Activated naive CD4-positive, alpha-beta T cell treated with anti-CD3 and anti-CD28 coated beads, Interleukin-2, amount 50 U/mL, for 16 hours (primary cell): Measurements from ENCODE around the gene SFMBT1.
A peak's percentile ranks its signal among the peaks of the same experiment; 100 is the strongest.

ENCODE experiments used
- DNase-seq: peaks from one replicate; pipeline ENCODE4 v3.0.0-alpha.2; 2020

The SFMBT1 gene

GRCh38 chr3:52910823-52911222 lies 135.1 kb downstream of the SFMBT1 start:
- no peak for DNase-seq

GRCh38 chr3:52907497-52907896 lies 138.4 kb downstream of the SFMBT1 start:
- DNase-seq, result no peak

GRCh38 chr3:52904552-52904951 lies 141.3 kb downstream of the SFMBT1 start:
- no peak for DNase-seq

- no peak for DNase-seq
Observed at GRCh38 chr3:52904000-52904399, 141.9 kb downstream of the SFMBT1 start.

- peak; percentile 89 for DNase-seq
Observed at GRCh38 chr3:52897130-52898122, 148.4 kb downstream of the SFMBT1 start, which contains the start of gene STIMATE. TSS of gene STIMATE (minus strand) at chr3:52897548. CDS start at chr3:52897450, 98 bp downstream.

- no peak for DNase-seq
Observed at GRCh38 chr3:52896613-52897012, 149.3 kb downstream of the SFMBT1 start.

- DNase-seq, result no peak
Observed at GRCh38 chr3:52896151-52896550, 149.7 kb downstream of the SFMBT1 start.

- no peak for DNase-seq
Observed at GRCh38 chr3:52895418-52895817, 150.5 kb downstream of the SFMBT1 start.

GRCh38 chr3:52894756-52895155 lies 151.1 kb downstream of the SFMBT1 start:
- DNase-seq, result no peak

GRCh38 chr3:52893723-52894122 lies 152.2 kb downstream of the SFMBT1 start:
- DNase-seq, result no peak

GRCh38 chr3:52892625-52893311 lies 153.1 kb downstream of the SFMBT1 start:
- no peak for DNase-seq

GRCh38 chr3:52892290-52892624 lies 153.6 kb downstream of the SFMBT1 start:
- no peak for DNase-seq

- no peak for DNase-seq
Observed at GRCh38 chr3:52891615-52892081, 154.2 kb downstream of the SFMBT1 start.

GRCh38 chr3:52891164-52891563 lies 154.7 kb downstream of the SFMBT1 start:
- DNase-seq, result no peak

GRCh38 chr3:52890735-52891134 lies 155.1 kb downstream of the SFMBT1 start:
- no peak for DNase-seq

- DNase-seq, result no peak
Observed at GRCh38 chr3:52889901-52890300, 156.0 kb downstream of the SFMBT1 start.

- no peak for DNase-seq
Observed at GRCh38 chr3:52887166-52887565, 158.7 kb downstream of the SFMBT1 start.

GRCh38 chr3:52886049-52886730 lies 159.7 kb downstream of the SFMBT1 start:
- no peak for DNase-seq

- no peak for DNase-seq
Observed at GRCh38 chr3:52882377-52882776, 163.5 kb downstream of the SFMBT1 start.

GRCh38 chr3:52881871-52882270 lies 164.0 kb downstream of the SFMBT1 start:
- DNase-seq, result no peak

- DNase-seq, result no peak
Observed at GRCh38 chr3:52880474-52880873, 165.4 kb downstream of the SFMBT1 start.

GRCh38 chr3:52880047-52880446 lies 165.8 kb downstream of the SFMBT1 start:
- no peak for DNase-seq

GRCh38 chr3:52879581-52879980 lies 166.3 kb downstream of the SFMBT1 start:
- DNase-seq, result no peak
